ENCODE data around the gene PLCB2.

The PLCB2 gene

GRCh38 chr15:40271685-40272484 lies 35.9 kb downstream of the PLCB2 start:
- DNase-seq (ENCODE audit: low read depth in 2 of 2) = no peak

GRCh38 chr15:40270246-40270995 lies 37.3 kb downstream of the PLCB2 start:
- no peak for DNase-seq (ENCODE audit: low read depth in 2 of 2)

- no peak for DNase-seq (ENCODE audit: low read depth in 2 of 2)
These were observed 38.1 kb downstream of the PLCB2 start for GRCh38 chr15:40269604-40270003.

- no peak for DNase-seq (ENCODE audit: low read depth in 2 of 2)
These were observed 40.1 kb downstream of the PLCB2 start for GRCh38 chr15:40267670-40268069.

- no peak for DNase-seq (ENCODE audit: low read depth in 2 of 2)
These were observed 40.9 kb downstream of the PLCB2 start for GRCh38 chr15:40266828-40267304.

- no peak for DNase-seq (ENCODE audit: low read depth in 2 of 2)
These were observed 41.9 kb downstream of the PLCB2 start for GRCh38 chr15:40265875-40266274.

GRCh38 chr15:40265355-40265754 lies 42.4 kb downstream of the PLCB2 start:
- DNase-seq (ENCODE audit: low read depth in 2 of 2) = no peak

- no peak for DNase-seq (ENCODE audit: low read depth in 2 of 2)
These were observed 43.2 kb downstream of the PLCB2 start for GRCh38 chr15:40264321-40265153.

- no peak for DNase-seq (ENCODE audit: low read depth in 2 of 2)
These were observed 44.5 kb downstream of the PLCB2 start for GRCh38 chr15:40263024-40263754.

- no peak for DNase-seq (ENCODE audit: low read depth in 2 of 2)
These were observed 48.7 kb downstream of the PLCB2 start for GRCh38 chr15:40259021-40259420.

GRCh38 chr15:40258544-40258943 lies 49.2 kb downstream of the PLCB2 start:
- no peak for DNase-seq (ENCODE audit: low read depth in 2 of 2)

GRCh38 chr15:40257656-40258450 lies 49.9 kb downstream of the PLCB2 start:
- no peak for DNase-seq (ENCODE audit: low read depth in 2 of 2)

GRCh38 chr15:40256638-40257235 lies 51.0 kb downstream of the PLCB2 start:
- no peak for DNase-seq (ENCODE audit: low read depth in 2 of 2)

GRCh38 chr15:40255033-40255432 lies 52.7 kb downstream of the PLCB2 start:
- no peak for DNase-seq (ENCODE audit: low read depth in 2 of 2)

GRCh38 chr15:40254452-40254851 lies 53.3 kb downstream of the PLCB2 start:
- no peak for DNase-seq (ENCODE audit: low read depth in 2 of 2)

GRCh38 chr15:40253167-40253790 lies 54.5 kb downstream of the PLCB2 start:
- DNase-seq (ENCODE audit: low read depth in 2 of 2) = no peak

GRCh38 chr15:40252438-40253166 lies 55.1 kb downstream of the PLCB2 start:
- DNase-seq (ENCODE audit: low read depth in 2 of 2) = no peak

- DNase-seq (ENCODE audit: low read depth in 2 of 2) = no peak
These were observed 55.6 kb downstream of the PLCB2 start for GRCh38 chr15:40252141-40252437.

GRCh38 chr15:40251486-40252140 lies 56.1 kb downstream of the PLCB2 start:
- no peak for DNase-seq (ENCODE audit: low read depth in 2 of 2)
